Measurements from ENCODE around the gene SLMAP.

DNA sequence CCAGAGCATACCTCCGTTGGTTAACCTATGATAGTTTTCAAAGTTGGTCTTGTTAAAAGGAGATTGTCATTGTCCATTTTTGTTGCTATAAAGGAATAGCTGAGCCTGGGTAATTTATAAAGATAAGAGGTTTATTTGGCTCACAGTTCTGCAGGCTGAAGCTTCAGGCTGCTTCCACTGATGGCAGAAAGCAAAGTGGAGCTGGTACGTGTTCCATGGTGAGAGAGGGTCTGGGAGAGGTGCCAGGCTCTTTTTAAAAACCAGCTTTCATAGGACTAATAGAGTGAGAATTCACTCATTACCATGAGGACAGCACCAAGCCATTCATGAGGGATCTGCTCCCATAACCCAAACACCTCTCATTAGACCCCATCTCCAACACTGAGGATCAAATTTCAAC, 107.3 kb downstream of the SLMAP start:
- TF ChIP-seq SMC3 (IDR thresholded peaks at IDR 0.05) (no peak), POLR2AphosphoS2 (conservative IDR thresholded peaks at IDR 0.05; ENCODE audit: low read length) (no peak), RNF2 (IDR thresholded peaks at IDR 0.05; ENCODE audit: borderline replicate concordance, low read depth) (no peak)
